Activated CD8-positive, alpha-beta memory T cell treated with anti-CD3 and anti-CD28 coated beads for 4 hours (primary cell): Measurements from ENCODE around the gene HSPG2.
"Not testable (repeated sequence)": the region's sequence is repeated elsewhere in the genome, so short reads cannot be mapped to it uniquely, and the experiment has no call there.

Source experiments
- DNase-seq, 2 donors: peaks; one replicate each; pipeline ENCODE4 v3.0.0-alpha.2; 2020; ENCODE audit warnings: low read depth in 2 of 2

Gene HSPG2

GRCh38 chr1:21785764-21786163, 151.3 kb downstream of the HSPG2 start:
- not testable (repeated sequence) for DNase-seq

- no peak for DNase-seq
These were observed 153.2 kb downstream of the HSPG2 start for GRCh38 chr1:21783679-21784603.

- peak; percentile 91 to 92 for DNase-seq
These were observed 154.0 kb downstream of the HSPG2 start, which contains the start of gene USP48 for GRCh38 chr1:21782868-21783678. TSS of gene USP48 (minus strand) at chr1:21783149. CDS start at chr1:21782957, 192 bp downstream.

- peak; percentile 5 to 24 for DNase-seq
These were observed 154.7 kb downstream of the HSPG2 start for GRCh38 chr1:21782349-21782867.

GRCh38 chr1:21781815-21782348, 155.2 kb downstream of the HSPG2 start:
- no peak for DNase-seq

- no peak for DNase-seq
These were observed 157.2 kb downstream of the HSPG2 start for GRCh38 chr1:21779613-21780521.

GRCh38 chr1:21778405-21778727, 158.7 kb downstream of the HSPG2 start:
- no peak for DNase-seq

- DNase-seq = not testable (repeated sequence)
These were observed 160.2 kb downstream of the HSPG2 start for GRCh38 chr1:21776925-21777324.

- DNase-seq = no peak
These were observed 161.0 kb downstream of the HSPG2 start for GRCh38 chr1:21775985-21776562.

- DNase-seq = no peak
These were observed 161.6 kb downstream of the HSPG2 start for GRCh38 chr1:21775550-21775914.

- DNase-seq = no peak
These were observed 162.1 kb downstream of the HSPG2 start for GRCh38 chr1:21774835-21775549.

GRCh38 chr1:21773585-21773984, 163.5 kb downstream of the HSPG2 start:
- no peak for DNase-seq
